HG02571 (cell line): ENCODE results near the gene KLRG1.

Source experiments
- ATAC-seq: cut with Tn5 transposase; IDR thresholded peaks from one replicate; pipeline ENCODE4 v1.9.1; 2021; ENCODE audit warnings: mild to moderate bottlenecking, moderate library complexity; ENCODE audit not compliant: unreplicated experiment

The KLRG1 gene

DNA sequence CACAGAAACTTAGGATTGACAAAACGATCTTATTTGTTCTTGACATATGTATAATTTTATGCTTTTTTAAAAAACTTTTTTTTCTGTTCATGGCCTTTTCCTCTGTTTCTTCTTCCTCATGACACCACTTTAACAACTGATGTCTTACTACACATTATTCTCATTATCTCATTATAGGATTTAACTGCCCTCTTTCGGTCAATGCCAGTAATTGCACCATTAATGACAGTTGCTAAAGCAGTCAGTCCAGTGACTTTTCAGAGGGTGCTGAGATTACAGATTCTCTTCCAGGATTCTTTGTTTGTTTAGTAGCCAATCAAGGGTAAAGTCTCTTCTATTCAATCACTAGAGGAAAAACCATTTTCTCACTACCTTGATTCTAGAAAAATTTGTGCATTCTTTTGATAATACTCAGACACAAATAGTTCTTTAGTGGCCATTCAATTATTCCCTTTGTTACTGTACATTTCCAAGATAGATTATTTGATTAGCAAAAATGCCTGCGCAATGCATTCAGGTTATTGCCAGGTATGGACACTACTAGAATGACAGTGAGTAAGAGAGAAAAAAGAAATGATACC lies 50.1 kb downstream of the KLRG1 start:
- ATAC-seq = no peak

DNA sequence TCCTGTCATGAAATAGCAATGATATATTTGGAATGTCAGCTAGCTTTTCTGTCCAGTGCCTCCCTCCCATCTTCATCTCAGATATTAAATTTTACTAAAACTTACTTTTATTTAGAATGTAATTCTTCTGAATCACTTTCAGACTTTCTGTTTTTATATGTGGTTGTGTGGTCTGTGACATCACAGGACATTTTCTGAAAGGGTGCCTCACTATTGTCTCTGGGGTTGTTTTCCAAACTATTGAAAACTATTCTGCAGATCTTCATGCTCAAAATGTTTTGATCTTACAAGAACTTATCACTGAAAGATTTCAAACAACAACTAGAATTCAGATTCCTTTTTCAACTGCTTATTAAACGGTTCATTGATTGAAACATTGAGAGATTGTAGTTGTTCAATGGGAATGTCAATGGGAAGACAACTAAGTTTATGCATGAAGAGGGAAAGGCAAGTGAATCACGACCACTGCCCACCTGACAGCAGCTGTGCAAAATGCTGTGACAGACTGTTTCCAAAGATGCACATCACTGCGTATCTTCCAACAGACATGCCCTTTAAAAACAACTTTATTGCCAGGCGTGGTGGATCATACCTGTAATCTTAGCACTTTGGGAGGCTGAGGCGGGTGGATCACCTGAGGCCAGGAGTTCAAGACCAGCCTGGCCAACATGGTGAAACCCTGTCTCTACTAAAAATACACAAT lies 51.3 kb downstream of the KLRG1 start:
- ATAC-seq = no peak

DNA sequence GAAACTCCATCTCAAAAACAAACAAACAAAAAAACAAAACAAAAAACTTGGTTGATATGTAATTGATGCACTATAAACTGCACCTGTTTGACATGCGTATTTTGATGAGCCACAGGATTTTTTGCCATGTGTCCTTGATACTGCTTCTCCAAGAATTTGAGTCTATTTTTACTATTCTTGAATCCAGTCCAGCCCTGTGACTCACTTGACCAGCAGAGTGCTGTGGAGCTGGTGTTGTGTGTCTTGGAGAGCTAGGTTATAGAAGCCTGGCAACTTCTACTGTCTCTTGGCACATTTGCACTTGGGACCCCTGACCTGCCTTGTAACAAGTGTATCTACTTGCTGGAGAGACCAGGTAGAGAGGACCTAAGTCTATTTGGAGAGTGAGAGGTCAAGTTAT lies 52.0 kb downstream of the KLRG1 start:
- ATAC-seq = no peak

DNA sequence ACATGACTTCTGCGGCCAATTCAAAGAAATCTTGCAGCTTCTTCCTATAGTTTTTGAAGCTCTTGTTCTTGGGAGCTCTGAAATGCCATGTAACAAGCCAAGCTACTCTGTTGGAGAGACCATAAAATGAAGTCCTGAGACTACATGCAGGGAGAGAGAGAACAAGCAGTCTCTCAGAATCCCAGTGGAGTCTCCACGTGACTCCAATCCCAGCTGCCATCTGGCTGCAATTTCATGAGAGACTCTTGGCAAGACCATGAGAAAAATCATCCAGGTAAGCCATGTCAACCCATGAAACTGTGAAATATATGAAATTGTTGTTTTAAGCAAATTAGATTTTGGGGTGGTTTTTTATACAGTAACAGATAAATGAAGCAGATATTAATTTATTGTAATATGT lies 54.4 kb downstream of the KLRG1 start:
- no peak for ATAC-seq

DNA sequence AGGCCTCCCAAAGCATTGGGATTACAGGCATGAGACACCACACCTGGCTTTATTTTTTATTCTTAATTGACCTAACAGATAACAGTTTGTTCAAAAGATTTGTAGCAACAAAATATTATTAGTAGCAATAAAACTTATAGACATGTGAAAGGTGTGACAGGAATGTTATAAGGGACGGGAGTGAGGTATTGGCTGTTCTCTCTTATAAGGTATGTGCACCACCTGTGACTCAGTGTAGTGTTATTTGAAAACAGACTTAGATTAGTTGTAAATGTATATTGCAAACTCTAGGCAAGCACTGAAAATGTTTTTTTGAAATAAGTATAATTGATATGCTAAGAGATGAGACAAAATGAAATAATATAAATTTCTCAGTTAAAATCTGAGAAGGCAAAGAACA lies 57.8 kb downstream of the KLRG1 start:
- ATAC-seq = no peak

DNA sequence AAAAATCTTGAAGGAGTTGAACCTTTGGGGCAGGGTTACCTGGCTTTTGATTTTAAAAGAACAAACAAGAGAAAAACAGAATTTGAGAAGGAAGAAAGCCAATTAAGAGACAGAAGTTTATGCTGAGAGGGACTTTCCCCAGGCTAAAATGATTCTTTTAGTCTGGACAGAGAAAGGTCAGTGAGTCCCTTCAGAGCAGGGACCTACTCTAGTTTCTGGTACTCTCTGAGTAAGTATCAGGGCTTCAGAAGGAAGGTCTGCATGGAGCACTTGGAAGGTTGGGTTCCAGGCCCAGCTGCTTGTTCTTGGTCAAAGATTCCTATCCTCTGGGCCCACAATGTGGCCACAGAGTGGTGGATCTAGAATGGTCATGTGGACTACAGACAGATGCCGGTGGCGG lies 59.6 kb downstream of the KLRG1 start:
- no peak for ATAC-seq

DNA sequence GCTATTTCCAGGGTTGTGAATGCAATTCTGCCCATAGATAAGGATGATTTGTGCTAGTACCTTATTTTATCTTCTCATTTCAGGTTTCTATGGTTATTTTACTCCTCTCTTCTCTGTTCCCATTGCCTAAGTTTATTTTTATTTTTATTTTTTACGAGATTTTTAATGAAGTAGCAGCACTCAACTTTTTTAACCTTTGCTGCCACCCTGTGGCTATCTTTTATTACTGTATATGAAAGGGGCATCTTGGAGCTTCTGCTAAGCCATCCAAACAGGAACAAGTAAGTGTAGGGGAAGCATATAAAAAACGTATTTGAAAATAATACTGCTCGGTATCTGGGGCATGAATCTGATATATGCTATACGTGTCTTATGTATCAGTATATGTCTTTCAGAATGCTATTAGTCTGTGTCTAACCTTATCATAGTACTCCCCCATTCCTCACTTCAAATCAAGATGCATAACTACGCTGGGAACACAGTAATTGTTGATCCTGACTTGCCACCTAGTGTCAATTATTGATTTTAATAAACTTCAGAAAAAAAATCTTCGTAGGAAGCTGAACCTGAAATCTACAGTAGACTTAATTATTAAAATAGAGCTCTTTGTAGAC lies 60.3 kb downstream of the KLRG1 start:
- ATAC-seq = no peak

DNA sequence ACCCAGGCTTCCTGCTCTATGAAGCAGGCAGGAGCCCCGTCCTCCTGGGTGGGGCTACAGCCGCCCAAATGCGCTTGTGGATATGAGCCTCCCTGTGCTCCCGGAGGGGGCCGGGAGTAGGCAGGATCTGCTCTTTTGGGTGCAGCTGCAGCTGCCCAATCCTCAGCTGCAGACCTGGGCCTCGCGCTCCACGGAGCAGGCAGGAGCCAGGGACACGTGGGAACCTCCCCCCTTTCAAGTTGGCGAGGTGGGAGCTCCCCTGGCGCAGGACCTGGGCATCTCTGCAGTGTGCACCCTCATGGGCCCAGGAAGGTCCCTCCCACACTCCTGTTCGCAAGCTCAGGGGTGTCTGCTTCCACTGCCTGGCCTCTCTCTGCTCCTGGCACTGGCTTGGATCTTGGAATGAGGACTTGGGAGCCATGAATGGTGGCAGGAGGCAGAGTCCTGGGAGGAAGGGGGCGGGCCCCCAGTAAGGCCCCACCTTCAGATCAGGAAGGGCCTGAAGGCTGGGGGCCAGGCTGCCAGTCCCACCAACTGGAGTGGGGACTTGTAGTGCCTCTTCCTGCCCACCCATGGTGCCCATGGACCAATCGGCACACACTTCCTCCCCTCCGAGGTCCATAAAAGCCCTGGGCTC lies 61.3 kb downstream of the KLRG1 start:
- no peak for ATAC-seq

DNA sequence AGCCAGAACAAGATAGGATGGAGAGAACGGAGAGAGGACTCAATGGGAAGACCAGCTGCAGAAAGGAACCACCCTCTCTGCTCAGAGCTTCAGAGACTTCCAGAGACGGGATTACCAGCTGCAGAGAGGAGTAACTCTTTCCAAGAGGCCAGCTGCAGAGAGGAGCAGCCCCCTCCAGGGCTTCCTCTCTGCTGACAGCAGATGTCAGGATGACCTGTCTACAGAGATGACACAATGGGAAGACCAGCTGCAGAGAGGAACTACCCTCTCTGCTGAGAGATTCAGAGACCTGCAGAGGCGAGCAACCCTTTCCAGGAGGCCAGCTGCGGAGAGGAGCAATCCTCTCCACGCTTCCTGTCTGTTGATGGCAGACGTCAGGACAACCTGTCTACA lies 61.8 kb downstream of the KLRG1 start:
- no peak for ATAC-seq

DNA sequence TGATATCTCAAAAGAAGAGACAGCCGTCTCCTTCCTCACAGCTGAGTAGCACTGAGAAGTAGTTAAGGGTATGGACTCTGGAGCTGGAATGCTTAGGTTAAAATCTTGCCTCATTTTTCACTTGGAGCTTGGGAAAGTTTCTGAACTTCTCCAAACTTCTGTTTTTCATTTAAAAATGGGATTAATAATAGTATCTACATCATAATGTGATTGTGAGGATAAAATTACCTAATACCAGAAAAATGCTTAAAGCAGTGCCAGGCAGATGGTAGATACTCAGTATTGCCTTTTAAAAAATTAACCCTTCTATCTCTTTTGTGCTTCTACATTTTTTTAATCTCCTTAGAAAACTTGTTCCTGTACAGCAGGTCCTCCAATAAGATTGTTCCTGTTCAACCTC lies 63.3 kb downstream of the KLRG1 start:
- no peak for ATAC-seq
